NCI-H146 treated with DMSO at 0.1 percent for 48 hours (cell line): Measurements from ENCODE around the gene WDR6.

Source experiments
- DNase-seq: peaks from one replicate; lab custom pipeline; 2025; ENCODE audit not compliant: unreplicated experiment; lab: John Stamatoyannopoulos, UW

Gene WDR6

DNA sequence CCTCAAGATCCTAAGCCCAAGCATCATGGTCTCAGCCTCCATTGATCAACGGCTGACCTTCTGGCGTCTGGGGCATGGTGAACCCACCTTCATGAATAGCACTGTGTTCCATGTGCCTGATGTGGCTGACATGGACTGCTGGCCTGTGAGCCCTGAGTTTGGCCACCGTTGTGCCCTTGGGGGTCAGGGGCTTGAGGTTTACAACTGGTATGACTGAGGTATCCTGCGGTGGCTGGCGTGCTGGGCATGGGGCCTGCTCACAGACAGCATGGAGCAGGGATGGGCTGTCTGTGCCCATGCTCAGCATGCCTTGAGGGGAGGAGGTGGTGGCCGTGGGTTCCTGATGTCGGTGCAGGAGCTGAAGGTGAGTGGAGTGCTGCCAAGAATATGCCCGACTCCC lies 7.9 kb downstream of the WDR6 start:
- DNase-seq, result no peak

DNA sequence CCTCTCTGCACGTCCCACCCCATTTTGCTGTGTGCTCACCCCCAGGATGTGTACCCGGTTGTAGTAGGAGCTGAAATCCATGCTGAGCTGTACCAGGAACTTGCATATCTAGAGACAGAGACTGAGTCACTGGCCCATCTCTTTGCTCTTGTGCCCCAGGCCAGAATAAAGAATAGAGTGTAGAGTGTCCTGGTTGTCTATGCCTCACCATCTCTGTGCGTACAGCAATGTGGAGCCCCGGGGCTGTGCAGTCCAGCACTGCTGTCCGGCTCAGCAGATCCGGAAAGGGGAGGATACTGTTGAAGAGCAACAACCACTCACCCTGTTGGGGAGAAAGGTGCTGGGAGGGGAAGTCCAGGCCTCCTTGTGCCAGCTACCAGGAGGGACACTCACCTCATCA lies 8.6 kb downstream of the WDR6 start:
- DNase-seq, result no peak

DNA sequence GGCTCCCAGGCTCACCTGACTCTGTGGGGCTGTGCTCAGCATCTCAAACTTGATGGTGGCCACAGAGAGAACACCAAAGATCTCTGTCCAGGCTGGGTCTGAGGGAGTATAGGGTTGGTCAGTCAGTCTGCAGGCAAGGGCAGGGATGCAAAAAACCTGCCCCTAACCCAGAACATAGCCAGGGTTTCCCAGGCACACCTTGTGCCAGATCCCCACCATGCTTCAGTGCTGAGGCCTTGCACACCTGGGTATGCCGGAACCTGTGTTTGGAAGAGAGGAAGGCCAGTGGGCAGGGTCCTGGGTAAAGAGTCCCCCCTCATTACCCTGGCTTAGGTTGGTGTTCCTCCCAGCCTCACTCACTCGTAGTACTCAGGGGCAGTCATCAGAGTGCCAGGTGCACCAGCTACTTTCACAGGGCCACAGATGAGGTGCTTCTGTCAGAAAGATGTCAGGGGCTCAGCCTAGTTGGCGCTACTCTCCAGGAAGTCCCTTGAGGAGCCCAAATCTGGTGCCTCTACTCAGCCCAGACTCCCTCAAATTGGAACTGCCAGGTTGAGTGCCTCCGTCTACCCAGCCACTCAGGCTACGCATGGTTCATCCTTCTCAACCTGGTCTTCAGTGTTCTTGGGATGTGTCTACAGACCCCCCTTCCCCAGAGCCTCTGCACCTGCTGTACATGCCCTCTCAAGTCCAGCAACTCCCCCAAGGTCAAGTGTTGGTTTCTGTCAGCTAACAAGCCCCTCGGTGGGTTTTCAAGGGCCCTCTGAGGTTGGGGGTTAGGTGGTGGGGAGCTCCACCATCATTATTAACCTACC lies 9.4 kb downstream of the WDR6 start:
- DNase-seq, result no peak

DNA sequence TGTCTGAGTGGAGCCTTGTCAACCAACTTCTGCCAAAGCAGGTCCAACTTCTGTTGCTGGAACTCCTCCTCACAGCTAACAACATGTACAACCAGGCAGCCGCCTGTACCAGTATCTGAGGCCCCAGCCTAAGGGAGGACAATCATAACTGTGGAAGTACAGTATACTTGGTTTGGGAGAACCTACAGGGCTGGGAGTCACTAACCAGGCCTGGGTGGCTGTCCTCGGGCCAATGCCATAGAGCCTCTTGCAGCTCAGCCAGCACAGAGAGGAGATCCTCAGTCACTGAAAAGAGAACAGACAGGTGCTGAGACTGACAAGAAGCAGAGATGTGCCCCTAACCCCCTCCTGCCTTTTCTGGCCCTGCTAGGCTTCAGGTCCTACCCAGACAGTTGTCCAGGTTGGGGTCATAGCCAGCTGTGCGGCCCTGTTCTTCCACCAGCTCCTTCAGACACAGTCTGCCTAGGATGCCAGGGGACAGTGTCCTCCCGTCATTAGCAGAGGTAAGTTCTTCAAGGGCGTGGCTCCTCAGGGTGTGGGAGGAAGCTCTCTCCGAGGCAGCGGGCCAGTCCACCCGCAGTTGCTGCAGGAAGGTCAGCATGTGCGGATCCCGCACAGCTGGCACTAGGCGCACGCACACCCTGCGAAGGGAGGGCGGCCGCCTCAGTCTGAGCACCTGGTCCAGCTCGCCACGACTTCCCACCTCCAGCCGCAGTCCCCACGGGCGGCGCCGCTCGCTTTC lies 10.2 kb downstream of the WDR6 start:
- no peak for DNase-seq

DNA sequence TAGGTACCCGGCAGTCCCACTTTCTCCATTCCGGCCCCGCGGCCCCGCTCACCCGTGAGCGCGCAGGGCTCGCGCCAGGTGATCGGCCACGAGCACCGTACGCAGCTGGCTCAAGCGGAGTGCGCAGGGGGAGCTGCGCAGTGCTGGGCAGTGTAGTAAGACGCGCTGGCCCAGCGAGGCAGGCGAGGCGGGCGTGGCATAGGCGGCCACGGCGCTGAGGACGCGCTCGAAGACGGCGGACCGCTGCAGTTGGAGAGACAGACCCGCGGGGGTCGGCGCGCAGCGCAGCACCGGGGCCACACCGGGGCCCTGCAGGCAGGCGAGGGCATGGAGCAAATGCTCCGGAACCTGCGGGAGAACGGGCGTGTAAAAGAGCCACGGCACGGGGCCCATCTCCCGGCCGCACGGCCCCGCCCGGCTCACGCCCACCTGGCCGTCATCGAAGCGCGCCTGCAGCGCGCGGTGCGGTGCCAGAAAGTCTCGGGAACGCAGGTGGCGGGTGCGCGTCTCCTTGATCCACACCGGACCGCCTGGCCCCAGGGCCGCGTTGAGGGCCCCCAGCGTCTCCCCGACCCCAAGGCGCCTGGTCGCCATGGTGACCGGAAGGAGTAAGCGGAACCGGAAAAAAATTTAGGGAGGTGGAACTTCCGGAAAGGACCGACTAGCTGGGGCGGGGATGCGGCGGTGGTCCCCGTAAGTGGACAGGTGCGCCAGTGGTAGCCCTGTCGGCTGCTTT lies 10.9 kb downstream of the WDR6 start, which contains the start of gene DALRD3:
TSS of gene DALRD3 (minus strand) at position 610 of the 736 bp plus-strand sequence. CDS start at position 594, 16 bp downstream.
- DNase-seq, result peak; percentile 49

DNA sequence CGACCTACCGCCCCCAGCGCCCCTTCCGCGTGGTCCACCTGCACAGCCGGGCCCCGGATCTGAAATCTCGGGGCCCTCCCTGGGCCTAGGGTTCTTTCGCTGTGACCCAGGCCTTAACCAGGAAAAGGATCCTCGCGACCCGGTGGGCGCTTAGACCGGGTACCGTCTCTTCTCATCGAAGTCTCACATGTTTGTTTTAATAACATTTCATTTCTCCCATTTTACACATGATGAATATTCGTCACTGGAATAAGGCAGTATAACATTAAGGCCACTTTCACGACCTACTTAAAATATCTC lies 11.5 kb downstream of the WDR6 start:
- DNase-seq, result no peak

DNA sequence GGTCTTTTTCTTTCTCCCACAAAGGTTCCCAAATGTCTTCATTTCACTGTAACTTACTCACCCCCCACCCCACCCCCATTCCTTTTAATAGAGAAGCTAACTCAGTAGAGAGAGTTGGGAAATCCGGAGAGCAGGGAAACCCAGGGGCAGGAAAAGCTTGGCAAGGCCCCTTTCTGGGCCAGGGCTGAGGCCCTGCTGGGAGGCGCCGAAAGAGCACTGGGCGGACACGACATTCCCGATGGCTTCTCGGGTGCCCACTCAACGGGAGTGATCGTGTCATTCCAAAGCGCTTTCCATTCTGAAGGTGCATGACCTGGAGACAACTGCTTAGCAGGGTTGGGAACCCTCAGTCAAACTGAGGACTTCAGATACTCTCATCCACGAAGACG lies 12.7 kb downstream of the WDR6 start:
- DNase-seq, result no peak

DNA sequence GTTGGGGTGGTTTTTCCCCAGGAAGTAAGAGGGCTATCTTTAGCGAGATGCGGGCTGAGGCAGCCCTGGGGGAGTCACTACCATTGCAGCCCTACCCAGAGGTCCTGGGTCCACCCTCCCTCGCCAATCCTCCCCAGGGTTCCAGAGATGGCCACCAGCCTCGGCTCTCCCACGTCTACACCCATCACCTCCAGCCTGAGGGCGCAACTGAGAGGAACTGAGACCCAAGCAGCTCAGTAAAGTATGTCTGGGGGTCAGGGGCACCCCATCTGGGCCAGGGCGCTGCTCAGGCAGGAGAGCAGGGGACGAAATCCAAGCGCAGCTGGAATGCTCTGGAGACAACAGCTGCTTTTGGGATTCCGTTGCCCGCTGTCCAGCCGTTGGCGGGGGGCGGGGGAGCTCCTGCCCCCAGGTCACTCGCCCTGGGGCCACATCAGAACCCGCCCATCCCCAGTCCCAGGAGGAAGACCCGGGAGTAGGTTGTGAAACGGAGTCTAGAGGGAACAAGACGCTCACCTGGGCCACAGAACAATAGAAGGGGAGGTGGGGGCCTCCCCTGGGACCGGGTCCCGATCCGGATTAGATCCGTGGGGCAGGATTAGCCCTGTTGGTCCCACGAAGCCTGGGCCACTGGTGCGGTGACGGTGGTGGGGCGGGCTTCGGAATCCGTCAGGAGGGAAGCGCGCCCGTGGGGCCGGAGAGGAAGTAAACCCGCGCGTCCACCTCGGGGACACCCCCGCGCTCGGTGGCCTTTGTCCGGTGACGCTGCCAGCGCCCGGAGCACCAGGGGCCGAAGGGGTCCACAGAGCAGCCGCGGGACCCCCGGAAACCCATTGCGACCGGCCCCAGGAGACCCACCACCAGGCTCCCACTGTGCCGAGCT lies 13.4 kb downstream of the WDR6 start:
- no peak for DNase-seq

DNA sequence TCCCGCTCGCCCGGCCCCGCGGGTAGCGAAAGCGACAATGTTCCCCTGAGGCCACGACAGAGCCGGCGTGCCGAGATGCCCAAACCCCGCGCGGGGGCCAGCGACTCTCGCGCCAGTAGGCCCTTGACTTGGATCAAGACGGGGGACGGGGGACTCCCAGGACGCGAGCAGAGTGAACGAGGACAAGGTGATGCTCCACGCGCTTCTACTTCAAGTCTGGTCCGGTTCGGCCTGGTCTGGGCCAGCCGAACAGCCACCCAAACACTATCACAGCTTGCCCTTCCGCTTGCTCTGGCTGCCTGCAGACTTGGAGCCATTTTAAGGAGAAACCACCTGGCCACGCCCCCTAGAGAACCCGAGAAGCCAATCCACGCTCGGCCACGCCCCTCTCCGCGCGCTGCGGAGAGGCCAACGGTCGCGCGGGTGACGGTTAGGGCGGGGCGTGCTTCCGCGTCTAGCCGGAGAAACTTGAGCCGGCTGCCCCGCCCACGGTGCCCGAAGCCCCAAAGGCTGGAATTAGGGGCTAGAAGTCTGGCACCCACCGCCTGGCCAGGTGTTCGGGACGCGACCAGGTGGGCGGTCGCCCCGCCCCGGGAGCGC lies 14.1 kb downstream of the WDR6 start:
- DNase-seq, result peak; percentile 88

DNA sequence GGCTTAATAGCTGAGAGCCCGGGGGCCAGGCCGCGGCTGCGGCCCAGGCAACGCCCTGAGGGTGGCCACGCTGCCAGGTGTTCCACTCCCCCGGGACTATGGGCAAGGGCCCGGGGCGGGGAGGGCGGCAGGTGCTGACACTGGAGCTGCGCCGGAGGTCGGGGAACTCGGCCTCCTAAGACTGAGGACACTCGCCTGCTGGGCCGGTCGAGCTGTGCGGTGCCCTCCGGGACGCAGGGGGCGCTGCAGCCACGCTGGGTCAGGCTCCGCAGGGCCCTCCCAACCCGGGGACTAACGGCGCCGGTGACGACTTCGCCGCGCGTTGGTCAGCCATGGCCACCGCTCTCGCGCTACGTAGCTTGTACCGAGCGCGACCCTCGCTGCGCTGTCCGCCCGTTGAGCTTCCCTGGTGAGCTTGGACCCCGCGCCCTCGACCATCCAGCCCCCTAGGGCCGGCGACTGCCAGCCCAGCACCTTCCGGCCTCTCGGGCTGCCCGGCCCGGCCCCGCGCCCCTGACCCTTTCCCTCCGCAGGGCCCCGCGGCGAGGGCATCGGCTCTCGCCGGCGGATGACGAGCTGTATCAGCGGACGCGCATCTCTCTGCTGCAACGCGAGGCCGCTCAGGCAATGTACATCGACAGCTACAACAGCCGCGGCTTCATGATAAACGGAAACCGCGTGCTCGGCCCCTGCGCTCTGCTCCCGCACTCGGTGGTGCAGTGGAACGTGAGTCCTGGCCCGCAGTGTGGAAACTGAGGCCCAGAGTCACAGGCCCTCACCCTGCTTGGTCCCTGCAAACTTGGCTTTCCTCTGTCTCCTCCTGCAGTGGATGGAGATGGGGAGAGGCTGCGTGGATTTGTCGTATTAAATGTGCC lies 14.9 kb downstream of the WDR6 start, which contains the start of gene NDUFAF3:
TSS of gene NDUFAF3 (plus strand) at position 309 of the 875 bp plus-strand sequence. CDS start at position 333, 24 bp downstream.
- DNase-seq, result peak; percentile 85

DNA sequence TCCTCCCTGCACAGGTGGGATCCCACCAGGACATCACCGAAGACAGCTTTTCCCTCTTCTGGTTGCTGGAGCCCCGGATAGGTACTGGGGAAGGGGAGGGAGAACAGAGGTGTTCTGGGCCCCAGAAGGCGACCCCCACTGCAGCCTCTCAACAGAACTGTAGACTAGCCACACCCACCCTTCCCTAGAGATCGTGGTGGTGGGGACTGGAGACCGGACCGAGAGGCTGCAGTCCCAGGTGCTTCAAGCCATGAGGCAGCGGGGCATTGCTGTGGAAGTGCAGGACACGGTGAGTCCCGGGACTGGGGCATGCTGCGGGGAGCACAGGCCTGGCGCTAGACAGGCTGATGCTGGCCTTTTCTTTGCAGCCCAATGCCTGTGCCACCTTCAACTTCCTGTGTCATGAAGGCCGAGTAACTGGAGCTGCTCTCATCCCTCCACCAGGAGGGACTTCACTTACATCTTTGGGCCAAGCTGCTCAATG lies 15.5 kb downstream of the WDR6 start:
- no peak for DNase-seq

DNA sequence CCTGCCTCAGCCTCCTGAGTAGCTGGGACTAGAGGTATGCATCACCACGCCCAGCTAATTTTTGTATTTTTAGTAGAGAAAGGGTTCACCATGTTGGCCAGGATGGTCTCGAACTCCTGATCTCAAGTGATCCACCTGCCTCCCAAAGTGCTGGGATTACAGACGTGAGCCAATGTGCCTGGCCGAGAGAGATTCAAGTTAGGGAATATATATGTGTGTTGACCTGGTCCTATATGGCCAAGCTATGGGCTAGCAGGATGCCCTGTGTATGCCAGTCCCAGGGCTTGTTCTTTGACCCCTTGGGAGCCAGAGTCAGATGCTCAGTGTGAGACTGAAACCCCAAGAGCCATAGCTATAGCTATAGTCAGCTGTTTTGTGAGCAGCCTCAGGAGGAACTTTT lies 16.6 kb downstream of the WDR6 start:
- DNase-seq, result no peak

DNA sequence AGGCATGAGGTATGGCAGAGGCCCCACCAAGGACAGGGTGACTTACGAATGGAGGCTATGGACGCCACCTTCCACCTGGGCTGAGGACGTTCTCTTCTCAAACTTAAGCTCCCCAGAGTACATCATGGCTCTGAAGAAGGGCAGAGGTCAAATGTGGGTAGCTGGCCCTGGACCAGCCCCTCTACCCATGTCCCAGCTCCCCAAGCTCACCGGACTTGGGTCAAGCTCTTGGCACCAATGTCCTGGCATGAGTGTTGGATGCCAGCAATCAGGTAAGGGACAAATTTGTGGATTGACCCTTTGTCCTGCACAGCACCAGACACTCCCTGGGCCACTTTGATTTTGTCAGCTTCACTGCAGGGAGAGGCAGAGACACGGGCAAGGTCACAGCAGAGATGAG lies 17.3 kb downstream of the WDR6 start:
- DNase-seq, result no peak

DNA sequence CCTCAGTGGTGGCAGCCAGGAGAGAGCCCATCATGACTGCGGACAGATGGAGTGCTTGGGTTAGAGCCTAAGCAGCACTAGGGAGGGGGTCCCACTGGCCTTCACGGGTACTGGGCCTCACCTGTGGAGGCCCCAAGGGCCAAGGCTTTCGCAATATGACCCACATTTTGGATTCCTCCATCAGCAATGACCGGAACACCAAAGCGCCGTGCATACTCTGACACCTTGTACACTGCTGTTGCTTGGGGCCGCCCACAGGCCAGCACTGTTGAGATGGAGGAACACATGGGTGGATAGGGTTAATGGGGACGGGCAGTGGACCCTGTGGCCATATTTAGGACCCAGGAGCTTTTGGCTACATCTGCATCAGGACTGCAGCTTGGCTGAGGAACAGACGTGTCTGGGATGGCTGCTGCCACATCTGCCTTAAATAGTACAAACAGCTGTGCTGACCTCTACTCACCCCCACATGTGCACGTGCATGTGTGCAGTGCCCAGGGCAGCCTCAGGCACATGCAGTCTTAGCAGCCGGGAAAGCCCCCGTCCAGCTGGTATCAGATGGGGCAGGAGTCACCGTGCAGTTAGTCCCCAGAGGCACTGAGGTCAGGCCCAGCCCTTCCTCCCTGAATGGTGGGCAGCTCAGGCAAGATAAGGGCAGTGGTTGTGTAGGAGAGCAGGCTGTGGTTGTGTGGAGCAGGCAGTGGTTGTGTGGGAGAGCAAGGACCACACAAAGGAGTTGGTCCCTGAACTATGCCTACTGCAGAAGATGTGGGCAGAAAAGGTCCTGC lies 18.0 kb downstream of the WDR6 start:
- DNase-seq, result no peak

DNA sequence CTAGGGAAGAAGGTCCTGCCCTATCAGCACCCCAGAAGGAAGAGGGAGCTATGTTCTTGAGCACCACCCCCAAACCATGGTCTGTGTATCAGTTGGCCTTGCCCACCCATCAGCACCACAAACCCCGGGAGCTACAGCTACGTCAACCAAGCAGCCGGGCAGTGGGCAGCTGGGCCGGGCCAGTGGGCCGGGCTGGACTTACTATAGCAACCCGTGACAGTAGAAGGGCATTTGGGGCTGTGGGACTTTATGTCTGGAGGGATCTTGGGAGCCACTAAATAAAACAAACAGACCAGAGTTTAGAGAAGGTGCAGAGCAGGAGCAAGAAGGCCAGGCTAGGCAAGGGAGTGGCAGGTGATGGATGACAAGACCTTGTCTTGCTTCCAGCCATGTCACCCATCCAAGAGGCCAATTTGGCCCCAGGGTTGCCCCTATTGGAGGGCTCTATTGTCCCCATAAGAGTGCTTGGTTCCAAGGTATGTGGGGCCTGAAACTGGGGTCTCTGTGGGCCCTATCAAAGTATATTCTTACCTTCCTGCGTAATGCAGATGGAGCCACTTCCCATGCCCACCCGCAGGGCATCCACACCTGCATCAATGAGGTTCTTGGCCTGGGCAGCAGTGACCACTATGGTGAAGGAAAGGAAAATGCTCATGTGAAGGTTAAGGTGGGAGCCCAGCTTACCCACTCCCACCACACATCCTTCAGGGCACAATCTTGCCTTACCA lies 18.8 kb downstream of the WDR6 start:
- no peak for DNase-seq

DNA sequence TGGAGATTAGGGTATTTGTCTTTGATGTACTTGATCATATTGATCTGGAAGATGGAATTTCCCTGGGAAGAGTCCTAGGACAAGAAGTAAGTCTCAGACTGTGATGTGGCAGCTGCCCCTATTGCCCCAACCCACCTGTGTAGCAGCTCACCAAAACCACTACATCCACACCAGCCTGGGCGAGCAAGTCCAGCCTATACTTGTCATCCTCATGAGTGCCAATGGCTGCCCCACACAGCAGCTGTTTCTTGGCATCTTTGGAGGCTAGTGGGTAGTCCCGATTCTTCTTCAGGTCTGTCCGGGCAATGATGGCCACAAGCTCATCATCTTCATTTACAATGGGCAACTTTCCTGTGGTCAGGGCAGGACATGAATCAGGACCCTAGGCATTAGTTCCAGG lies 19.3 kb downstream of the WDR6 start:
- DNase-seq, result no peak

DNA sequence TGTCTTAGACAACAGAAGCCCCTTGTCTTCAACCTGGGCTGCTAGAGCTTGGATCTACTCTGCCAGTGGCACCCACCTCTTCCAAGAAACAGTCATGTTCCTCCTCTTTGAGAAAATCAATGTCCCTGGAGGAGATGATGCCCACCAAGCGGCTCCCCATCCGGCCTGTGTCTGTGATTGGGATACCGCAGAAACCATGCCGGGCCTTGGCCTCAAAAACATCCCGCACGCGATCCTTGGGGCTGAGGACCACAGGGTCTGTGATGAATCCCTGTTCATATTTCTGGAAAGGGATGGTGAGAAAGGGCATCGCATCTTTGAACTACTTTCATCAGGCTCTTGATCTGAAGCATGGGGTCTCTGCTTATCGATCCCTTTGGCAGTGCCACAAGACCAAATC lies 20.4 kb downstream of the WDR6 start:
- no peak for DNase-seq

DNA sequence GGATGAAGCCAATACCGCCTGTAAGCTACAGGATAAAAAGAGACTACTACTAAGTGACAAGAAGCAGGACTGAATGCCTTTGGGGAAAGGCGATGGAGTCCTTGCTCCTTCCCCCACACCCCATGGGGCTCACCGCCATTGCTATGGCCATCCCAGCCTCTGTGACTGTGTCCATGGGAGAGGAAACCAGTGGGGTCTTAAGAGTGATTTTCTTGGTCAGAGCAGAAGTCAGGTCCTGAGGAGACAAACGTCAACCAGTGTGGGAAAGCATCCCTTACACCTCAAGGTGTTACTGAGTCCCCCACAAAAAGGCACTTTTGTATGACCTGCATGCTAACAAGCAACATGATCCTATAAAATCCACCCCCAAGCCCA lies 21.1 kb downstream of the WDR6 start:
- no peak for DNase-seq
